GM19468 (cell line): ENCODE measurements around the gene SRGAP3.

ENCODE experiments used
- ATAC-seq: cut with Tn5 transposase; IDR thresholded peaks from one replicate; pipeline ENCODE4 v1.9.1; 2021; ENCODE audit warnings: mild to moderate bottlenecking, moderate library complexity, moderate number of reproducible peaks; ENCODE audit not compliant: unreplicated experiment; ENCODE audit errors: extremely low read depth

Gene SRGAP3

GRCh38 chr3:9183811-9184460 lies 65.5 kb downstream of the SRGAP3 start:
- ATAC-seq, result no peak

- no peak for ATAC-seq
These were observed 66.4 kb downstream of the SRGAP3 start for GRCh38 chr3:9183011-9183410.

- ATAC-seq, result no peak
These were observed 68.7 kb downstream of the SRGAP3 start for GRCh38 chr3:9180764-9181117.

GRCh38 chr3:9179826-9180763 lies 69.4 kb downstream of the SRGAP3 start:
- peak; percentile 17 for ATAC-seq

GRCh38 chr3:9178697-9179096 lies 70.7 kb downstream of the SRGAP3 start:
- ATAC-seq, result no peak

- ATAC-seq, result no peak
These were observed 74.0 kb downstream of the SRGAP3 start for GRCh38 chr3:9175421-9175820.

GRCh38 chr3:9173445-9173844 lies 76.0 kb downstream of the SRGAP3 start:
- ATAC-seq, result no peak

- ATAC-seq, result no peak
These were observed 76.6 kb downstream of the SRGAP3 start for GRCh38 chr3:9172851-9173321.

- no peak for ATAC-seq
These were observed 78.6 kb downstream of the SRGAP3 start for GRCh38 chr3:9170851-9171160.

GRCh38 chr3:9169956-9170850 lies 79.2 kb downstream of the SRGAP3 start:
- ATAC-seq, result no peak

- ATAC-seq, result no peak
These were observed 80.1 kb downstream of the SRGAP3 start for GRCh38 chr3:9169326-9169725.

- peak; percentile 89 for ATAC-seq
These were observed 81.2 kb downstream of the SRGAP3 start for GRCh38 chr3:9168241-9168741.

- ATAC-seq, result no peak
These were observed 82.2 kb downstream of the SRGAP3 start for GRCh38 chr3:9167222-9167621.

GRCh38 chr3:9165421-9165820 lies 84.0 kb downstream of the SRGAP3 start:
- no peak for ATAC-seq

GRCh38 chr3:9163289-9163688 lies 86.2 kb downstream of the SRGAP3 start:
- ATAC-seq, result no peak

GRCh38 chr3:9161811-9162210 lies 87.6 kb downstream of the SRGAP3 start:
- no peak for ATAC-seq

GRCh38 chr3:9161298-9161697 lies 88.1 kb downstream of the SRGAP3 start:
- no peak for ATAC-seq

GRCh38 chr3:9158865-9159630 lies 90.4 kb downstream of the SRGAP3 start:
- no peak for ATAC-seq

GRCh38 chr3:9157651-9158362 lies 91.6 kb downstream of the SRGAP3 start:
- ATAC-seq, result no peak
